Activated CD4-positive, alpha-beta T cell treated with anti-CD3 and anti-CD28 coated beads, Interleukin-2, amount 10 ng/mL, durations not matched to agents 7 days and 5 days (primary cell): Measurements from ENCODE around the gene BRPF3. TPM values are rescaled to one million over a fixed set of nuclear protein-coding genes. Genes with fewer than 3 reads are reported as not detected.

Source experiments
- CTCF ChIA-PET: fragments of 350-600 bp; sonication (Branson Sonifier 250); formaldehyde crosslinking; loops from one replicate; lab custom pipeline; 2021; ENCODE audit warnings: antibody characterized with exemption; lab: Charles Lee
- POLR2A ChIA-PET: fragments of 350-600 bp; sonication (Branson Sonifier 250); formaldehyde crosslinking; loops from one replicate; lab custom pipeline; 2021; ENCODE audit warnings: antibody characterized with exemption; lab: Charles Lee
- DNase-seq: peaks from one replicate; pipeline ENCODE4 v3.0.0-alpha.2; 2020
- H3K27ac Mint-ChIP-seq: one replicate; pipeline ENCODE4 v1.8.0; 2021; ENCODE audit warnings: mild to moderate bottlenecking, moderate library complexity, mixed read lengths
- H3K27me3 Mint-ChIP-seq: one replicate; pipeline ENCODE4 v1.8.0; 2021; ENCODE audit warnings: mixed read lengths
- H3K36me3 Mint-ChIP-seq: one replicate; pipeline ENCODE4 v1.8.0; 2021; ENCODE audit warnings: low read depth, mixed read lengths
- H3K4me1 Mint-ChIP-seq: one replicate; pipeline ENCODE4 v1.8.0; 2021; ENCODE audit warnings: mixed read lengths
- H3K4me3 Mint-ChIP-seq: one replicate; pipeline ENCODE4 v1.8.0; 2021; ENCODE audit warnings: mild to moderate bottlenecking, moderate library complexity, mixed read lengths
- H3K9me3 Mint-ChIP-seq: one replicate; pipeline ENCODE4 v1.8.0; 2021; ENCODE audit warnings: mixed read lengths
- total RNA-seq, 2 experiments: library from RNA; stranded (reverse); gene quantifications; one replicate each; pipeline ENCODE4 v1.2.3, GENCODE V29; 2021

BRPF3 gene
- total RNA-seq, 2 experiments from 2014 or later = 18.5 to 24.1 TPM

DNA sequence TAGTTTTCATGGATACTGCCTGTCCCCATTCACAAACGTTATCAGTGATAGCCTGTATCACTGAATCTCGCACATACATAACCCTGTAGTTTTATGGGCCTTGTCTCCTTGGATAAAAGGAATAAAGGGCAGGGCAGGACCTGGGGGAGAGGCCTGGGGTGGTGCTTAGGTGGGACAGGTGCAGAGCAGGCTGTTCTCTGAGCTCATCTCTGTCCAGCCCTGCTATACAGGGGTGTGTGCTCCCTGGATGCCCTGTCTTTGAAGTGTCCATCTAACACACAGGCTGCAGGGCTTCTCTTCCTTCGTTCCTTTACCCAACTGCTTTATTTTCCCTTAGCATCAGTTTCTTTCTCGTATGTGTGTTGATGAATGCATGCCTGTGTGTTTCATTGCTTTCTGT lies 26.4 kb downstream of the BRPF3 start:
- H3K36me3 Mint-ChIP-seq = peaks cover 35% of the 10 kb centered on the region
- H3K9me3 Mint-ChIP-seq = no peaks in the 10 kb centered on the region
- no peak overlapping the region for H3K4me3 Mint-ChIP-seq
- ChIA-PET POLR2A (no interaction called here), CTCF (no interaction called here)
- H3K4me1 Mint-ChIP-seq = peaks cover 3% of the 10 kb centered on the region
- H3K27ac Mint-ChIP-seq = no peak overlapping the region
- DNase-seq = no peak
- no peaks in the 10 kb centered on the region for H3K27me3 Mint-ChIP-seq

DNA sequence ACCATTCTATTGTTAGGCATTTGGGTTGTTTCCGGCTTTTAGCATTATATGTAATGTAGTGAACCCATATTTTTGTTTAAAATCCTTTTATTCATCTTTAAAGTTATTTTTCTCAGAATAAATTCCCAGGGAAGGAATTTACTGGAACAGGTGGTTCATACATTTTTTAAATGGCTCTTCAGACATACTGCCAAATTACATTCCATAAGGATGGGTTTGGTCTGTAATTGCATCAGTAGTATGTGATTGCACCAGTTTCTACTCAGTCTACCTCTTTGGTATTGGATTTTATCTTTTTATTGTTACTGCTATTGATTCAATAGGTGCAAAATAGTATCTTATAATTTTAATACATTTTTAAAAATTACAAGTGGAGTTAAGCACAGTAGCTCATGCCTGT lies 27.2 kb downstream of the BRPF3 start:
- POLR2A ChIA-PET = no interaction called here

DNA sequence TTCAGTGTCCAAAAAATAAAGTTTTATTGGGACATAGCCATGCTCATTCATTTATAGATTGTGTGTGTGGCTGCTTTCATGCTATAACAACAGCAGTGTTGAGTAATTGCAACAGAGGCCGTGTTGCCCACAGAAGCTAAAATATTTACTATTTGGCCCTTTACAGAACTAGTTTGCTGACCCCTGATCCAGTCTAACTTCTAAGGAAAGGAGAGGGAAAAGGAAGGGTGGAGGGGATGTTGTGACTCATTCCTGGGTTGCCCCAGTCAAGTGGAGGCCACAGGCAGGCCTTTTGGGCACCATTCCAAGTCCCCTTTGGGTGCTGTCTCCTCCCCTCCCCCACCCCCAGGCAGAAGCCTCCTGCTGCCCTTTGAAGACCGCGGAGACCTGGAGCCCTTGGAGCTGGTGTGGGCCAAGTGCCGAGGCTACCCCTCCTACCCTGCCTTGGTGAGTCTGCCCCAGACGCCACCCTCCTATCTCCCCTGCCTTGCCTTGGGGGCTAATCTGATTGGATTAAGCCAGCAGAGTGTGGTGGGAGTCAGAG lies 28.4 kb downstream of the BRPF3 start:
- H3K27me3 Mint-ChIP-seq = no peaks in the 10 kb centered on the region
- ChIA-PET POLR2A (interaction anchor here (0.6 kb wide), 1 partner anchor 262 kb away, joined by 3 read pairs; no protein-coding TSS in a partner anchor), CTCF (no interaction called here)
- no peaks in the 10 kb centered on the region for H3K9me3 Mint-ChIP-seq
- H3K36me3 Mint-ChIP-seq = peaks cover 31% of the 10 kb centered on the region
- H3K27ac Mint-ChIP-seq = no peak overlapping the region
- no peak for DNase-seq
- no peak overlapping the region for H3K4me3 Mint-ChIP-seq
- H3K4me1 Mint-ChIP-seq = peaks cover 3% of the 10 kb centered on the region

More for the DNA sequence above, 27.2 kb downstream of the BRPF3 start:
- CTCF ChIA-PET = no interaction called here
- H3K4me1 Mint-ChIP-seq = peaks cover 3% of the 10 kb centered on the region
- no peak overlapping the region for H3K27ac Mint-ChIP-seq
- H3K36me3 Mint-ChIP-seq = peaks cover 32% of the 10 kb centered on the region
- no peak overlapping the region for H3K4me3 Mint-ChIP-seq
- DNase-seq = no peak
- no peaks in the 10 kb centered on the region for H3K9me3 Mint-ChIP-seq
- H3K27me3 Mint-ChIP-seq = no peaks in the 10 kb centered on the region

DNA sequence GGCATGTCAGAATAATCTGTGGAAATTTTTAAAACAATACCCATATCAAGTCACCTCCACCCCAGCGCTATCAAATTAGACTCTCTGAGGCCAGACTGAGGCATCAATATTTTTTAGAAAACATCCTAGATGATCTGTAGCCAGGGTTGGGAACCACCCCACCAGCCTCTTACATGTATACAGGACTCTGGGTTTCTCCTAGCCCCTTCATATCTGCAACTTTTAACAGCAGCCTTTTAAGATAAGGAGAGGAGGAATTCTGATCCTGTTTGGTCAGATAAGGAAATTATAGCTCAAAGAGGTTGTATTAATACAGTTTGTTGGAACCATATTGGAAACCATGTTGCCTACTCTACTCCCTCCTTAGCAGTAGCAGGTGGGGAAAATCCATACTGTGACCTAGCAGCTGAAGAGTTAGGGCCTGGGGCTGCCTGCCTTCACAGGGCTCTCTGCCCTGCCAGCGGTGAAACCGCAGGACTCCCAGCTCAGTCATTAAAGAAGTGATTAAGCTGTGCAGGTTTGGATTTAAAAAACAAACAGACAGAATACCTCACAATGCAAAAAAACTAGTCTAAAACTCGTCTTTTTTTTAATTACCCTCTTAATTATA lies 30.0 kb downstream of the BRPF3 start:
- no peak overlapping the region for H3K27ac Mint-ChIP-seq
- peaks cover 40% of the 10 kb centered on the region for H3K36me3 Mint-ChIP-seq
- no peak for DNase-seq
- H3K9me3 Mint-ChIP-seq = no peaks in the 10 kb centered on the region
- ChIA-PET POLR2A (no interaction called here), CTCF (interaction anchor here (0.8 to 1.1 kb wide), 3 partner anchors 11 to 18 kb away, joined by 3 to 5 read pairs (median 3); no protein-coding TSS in a partner anchor)
- H3K27me3 Mint-ChIP-seq = no peaks in the 10 kb centered on the region
- H3K4me1 Mint-ChIP-seq = peaks cover 3% of the 10 kb centered on the region
- no peak overlapping the region for H3K4me3 Mint-ChIP-seq

DNA sequence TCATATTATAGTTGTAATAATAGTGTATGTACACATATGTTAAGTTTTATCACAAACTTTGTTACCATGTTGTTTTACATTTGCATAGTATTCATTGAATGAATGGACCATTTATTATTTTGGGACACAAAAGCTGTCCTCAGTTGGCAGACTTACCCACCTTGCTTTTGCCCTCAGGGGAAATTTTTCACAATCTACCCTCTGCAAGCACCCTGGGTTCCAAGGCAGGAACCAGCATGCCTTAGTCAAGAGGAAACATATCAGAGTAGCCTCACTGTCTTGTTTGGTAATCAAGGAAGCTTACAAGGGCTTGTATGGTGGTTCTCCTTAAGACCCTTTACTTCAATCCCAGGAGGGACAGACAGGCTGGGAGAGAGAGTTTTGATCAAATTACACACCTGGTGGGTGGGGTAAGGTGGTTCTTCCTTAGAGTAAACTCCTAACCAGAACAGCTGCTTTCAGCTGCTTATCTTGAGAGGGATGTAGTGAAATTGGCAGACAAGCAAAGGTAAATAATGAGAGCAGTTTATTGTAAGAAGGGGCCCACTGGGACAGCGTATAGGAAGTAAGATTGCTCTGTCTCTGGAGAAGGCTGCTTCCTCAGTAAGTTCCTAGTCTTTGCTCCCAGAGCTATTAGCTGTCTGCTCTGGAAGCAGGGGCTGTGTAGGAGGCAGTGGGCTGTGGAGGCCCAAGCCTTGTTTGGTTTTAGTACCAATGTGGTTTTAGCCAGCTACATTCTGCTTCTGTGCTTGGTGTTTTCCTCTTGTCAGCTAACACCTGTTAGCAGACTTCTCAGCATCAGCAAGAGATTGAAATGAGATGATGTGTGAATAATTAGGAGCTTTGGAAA lies 31.1 kb downstream of the BRPF3 start:
- CTCF ChIA-PET = interaction anchor here (0.6 to 1.5 kb wide), 5 partner anchors 11 to 431 kb away, joined by 3 to 5 read pairs (median 3); no protein-coding TSS in a partner anchor
- no peaks in the 10 kb centered on the region for H3K9me3 Mint-ChIP-seq
- DNase-seq = no peak
- H3K36me3 Mint-ChIP-seq = peaks cover 42% of the 10 kb centered on the region
- POLR2A ChIA-PET = no interaction called here
- no peak overlapping the region for H3K4me3 Mint-ChIP-seq
- peaks cover 3% of the 10 kb centered on the region for H3K4me1 Mint-ChIP-seq
- no peak overlapping the region for H3K27ac Mint-ChIP-seq
- no peaks in the 10 kb centered on the region for H3K27me3 Mint-ChIP-seq

DNA sequence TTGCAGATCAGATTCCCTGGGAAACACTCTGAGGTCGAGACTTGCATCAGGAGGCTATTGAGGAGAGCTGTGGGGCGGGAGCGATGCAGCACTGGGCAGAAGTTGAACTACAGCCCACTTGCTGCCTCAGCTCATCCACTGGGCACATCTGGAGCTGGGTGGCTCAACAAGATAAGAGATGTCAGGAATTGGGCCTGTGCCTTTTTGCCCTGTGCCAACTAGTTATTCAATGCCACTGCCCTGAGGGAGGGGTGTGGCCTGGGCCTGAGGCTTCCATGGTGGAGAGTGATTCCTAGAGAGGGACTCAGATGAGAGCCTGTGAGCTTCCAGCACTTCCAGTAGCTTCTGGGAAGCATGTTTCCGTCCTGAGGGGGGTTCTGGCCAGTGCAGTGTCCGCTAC lies 32.7 kb downstream of the BRPF3 start:
- POLR2A ChIA-PET = no interaction called here
- Mint-ChIP-seq H3K9me3 (no peaks in the 10 kb centered on the region), H3K36me3 (peaks cover 31% of the 10 kb centered on the region), H3K4me3 (no peak overlapping the region), H3K27ac (no peak overlapping the region), H3K27me3 (no peaks in the 10 kb centered on the region), H3K4me1 (peaks cover 4% of the 10 kb centered on the region)
- DNase-seq = no peak
- CTCF ChIA-PET = interaction anchor here (1.0 to 1.5 kb wide), 2 partner anchors 14 to 22 kb away, joined by 3 to 5 read pairs; no protein-coding TSS in a partner anchor

DNA sequence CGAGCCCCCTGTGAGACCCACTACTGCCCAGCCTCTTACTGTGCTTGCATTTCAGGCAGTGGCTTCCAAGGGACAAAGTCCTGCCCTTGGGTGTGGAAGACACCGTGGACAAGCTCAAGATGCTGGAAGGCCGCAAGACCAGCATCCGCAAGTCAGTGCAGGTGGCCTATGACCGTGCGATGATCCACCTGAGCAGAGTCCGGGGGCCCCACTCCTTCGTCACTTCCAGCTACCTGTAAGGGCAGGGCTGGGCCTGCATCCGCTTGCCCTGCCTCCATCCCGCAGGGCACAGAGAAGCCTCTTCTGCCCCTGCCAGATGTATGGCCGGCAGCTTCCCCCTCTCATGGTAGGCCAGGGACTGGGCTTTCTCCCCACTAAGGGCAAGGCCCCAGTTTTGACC lies 33.8 kb downstream of the BRPF3 start:
- H3K27me3 Mint-ChIP-seq = no peaks in the 10 kb centered on the region
- no peaks in the 10 kb centered on the region for H3K9me3 Mint-ChIP-seq
- H3K4me3 Mint-ChIP-seq = no peak overlapping the region
- no peak for DNase-seq
- H3K36me3 Mint-ChIP-seq = peaks cover 27% of the 10 kb centered on the region
- ChIA-PET CTCF (interaction anchor here (1.3 kb wide), 1 partner anchor 14 kb away, joined by 4 read pairs; no protein-coding TSS in a partner anchor), POLR2A (no interaction called here)
- H3K4me1 Mint-ChIP-seq = peaks cover 12% of the 10 kb centered on the region
- no peak overlapping the region for H3K27ac Mint-ChIP-seq

DNA sequence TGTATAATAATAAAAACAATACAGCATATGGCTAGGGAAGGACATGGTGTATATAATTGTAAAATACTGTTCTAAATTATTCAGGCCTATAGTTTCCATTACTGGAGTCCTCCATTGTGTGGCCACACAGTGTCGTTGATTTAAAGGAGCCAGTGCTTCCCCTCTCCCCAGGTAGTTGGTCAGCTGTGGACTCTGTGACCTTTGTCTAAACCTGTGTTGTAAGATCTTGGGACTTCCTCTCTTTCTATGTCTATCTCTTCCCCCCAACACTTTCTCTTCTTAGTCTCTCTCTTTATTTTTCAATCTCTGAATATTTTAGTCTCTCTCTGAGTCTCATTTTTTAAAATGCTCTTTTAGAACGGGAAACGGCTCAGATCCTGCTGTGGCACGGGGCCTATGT lies 35.6 kb downstream of the BRPF3 start:
- peaks cover 20% of the 10 kb centered on the region for H3K36me3 Mint-ChIP-seq
- no peaks in the 10 kb centered on the region for H3K27me3 Mint-ChIP-seq
- no peak overlapping the region for H3K4me3 Mint-ChIP-seq
- H3K4me1 Mint-ChIP-seq = peaks cover 16% of the 10 kb centered on the region
- DNase-seq = no peak
- ChIA-PET CTCF (interaction anchor here (0.7 kb wide), 1 partner anchor 70 kb away, joined by 3 read pairs; no protein-coding TSS in a partner anchor), POLR2A (no interaction called here)
- H3K9me3 Mint-ChIP-seq = no peaks in the 10 kb centered on the region
- H3K27ac Mint-ChIP-seq = no peak overlapping the region

DNA sequence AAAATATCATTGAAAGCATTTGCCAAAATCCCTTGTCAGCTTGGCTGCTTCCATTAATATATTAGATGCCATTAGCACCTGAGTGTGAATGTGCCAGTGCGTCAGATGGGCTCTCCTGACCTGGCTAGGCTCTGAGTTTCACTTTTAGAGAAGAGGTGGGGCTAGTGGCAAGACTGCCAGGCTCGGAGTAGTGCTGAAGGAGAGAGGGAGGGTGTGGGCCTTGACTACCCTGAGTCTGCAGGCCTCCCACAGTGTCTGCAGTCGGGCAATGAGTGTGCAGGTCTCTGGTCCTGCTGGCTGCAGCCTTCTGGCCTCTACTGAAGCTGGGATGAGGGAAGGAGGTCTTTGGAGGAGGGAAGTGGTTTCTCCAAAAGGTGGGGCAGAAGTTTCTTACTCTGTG lies 38.8 kb downstream of the BRPF3 start:
- peaks cover 13% of the 10 kb centered on the region for H3K4me1 Mint-ChIP-seq
- no peaks in the 10 kb centered on the region for H3K9me3 Mint-ChIP-seq
- POLR2A ChIA-PET = no interaction called here
- DNase-seq = no peak
- CTCF ChIA-PET = interaction anchor here (1.1 kb wide), 1 partner anchor 40 kb away, joined by 3 read pairs; no protein-coding TSS in a partner anchor
- H3K27ac Mint-ChIP-seq = peak overlapping the region; percentile 48
- peaks cover 15% of the 10 kb centered on the region for H3K36me3 Mint-ChIP-seq
- H3K27me3 Mint-ChIP-seq = no peaks in the 10 kb centered on the region
- no peak overlapping the region for H3K4me3 Mint-ChIP-seq

DNA sequence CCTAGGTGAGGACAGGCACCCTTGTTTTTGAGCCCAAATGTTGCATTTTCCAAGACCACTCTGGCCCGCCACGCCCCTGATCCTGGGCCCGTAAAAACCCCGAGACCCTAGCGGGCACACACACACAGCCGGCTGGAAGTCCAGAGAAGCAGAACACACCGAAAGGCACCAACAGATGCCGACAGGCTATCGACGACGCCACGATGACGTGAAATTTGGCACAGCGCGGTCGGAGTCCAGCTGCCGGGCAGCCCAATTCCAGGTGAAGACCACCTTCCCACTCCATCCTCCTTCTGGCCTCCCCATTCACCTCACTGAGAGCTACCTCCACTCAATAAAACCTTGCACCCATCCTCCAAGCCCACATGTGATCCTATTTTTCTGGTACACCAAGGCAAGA lies 39.3 kb downstream of the BRPF3 start:
- ChIA-PET CTCF (interaction anchor here (1.1 kb wide), 1 partner anchor 40 kb away, joined by 3 read pairs; no protein-coding TSS in a partner anchor), POLR2A (no interaction called here)
- Mint-ChIP-seq H3K27ac (no peak overlapping the region), H3K4me1 (peaks cover 13% of the 10 kb centered on the region), H3K27me3 (no peaks in the 10 kb centered on the region), H3K4me3 (no peak overlapping the region), H3K36me3 (peaks cover 10% of the 10 kb centered on the region), H3K9me3 (no peaks in the 10 kb centered on the region)
- no peak for DNase-seq

DNA sequence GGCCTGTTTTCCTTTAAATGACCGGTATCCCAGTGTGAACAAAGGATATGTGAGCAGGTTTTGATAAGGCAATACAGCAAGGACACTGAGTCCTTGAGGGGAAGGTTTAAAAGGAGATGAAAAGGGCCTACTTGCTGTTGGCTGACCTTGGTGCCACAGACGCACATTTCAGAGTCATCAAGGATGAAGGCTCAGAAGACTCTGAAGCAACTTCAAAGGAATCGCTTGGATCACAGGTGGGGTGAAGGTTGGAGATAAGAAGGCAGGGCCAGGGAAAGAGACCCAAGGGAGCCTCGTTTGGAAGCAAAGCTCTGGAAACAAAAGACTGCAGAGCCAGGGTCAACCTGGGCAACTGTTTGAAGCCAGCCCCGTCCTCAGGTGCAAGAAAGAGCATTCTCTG lies 43.2 kb downstream of the BRPF3 start:
- Mint-ChIP-seq H3K9me3 (no peaks in the 10 kb centered on the region), H3K4me3 (no peak overlapping the region)

DNA sequence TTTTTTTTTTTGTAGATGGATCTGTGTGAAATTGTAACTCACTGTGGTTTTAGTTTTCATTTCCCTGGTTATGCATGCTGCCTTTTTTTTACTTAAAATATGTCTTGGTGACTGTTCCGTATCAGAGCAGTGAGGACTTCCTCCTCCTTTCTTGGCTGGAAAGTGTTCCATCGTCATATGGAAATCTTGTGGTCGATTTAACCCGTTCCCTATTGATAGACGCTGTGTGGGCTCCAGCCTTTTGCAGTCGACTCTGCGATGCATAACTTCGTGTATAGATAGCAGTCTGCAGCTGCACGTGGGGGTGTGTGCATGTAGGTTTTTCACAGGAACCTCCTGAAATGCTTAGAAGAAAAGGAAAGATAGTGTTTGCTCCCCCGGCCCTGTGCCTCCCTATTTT lies 45.2 kb downstream of the BRPF3 start:
- no peak for DNase-seq
- Mint-ChIP-seq H3K27ac (no peak overlapping the region), H3K4me3 (no peak overlapping the region), H3K27me3 (peaks cover 19% of the 10 kb centered on the region), H3K36me3 (no peaks in the 10 kb centered on the region), H3K9me3 (no peaks in the 10 kb centered on the region), H3K4me1 (peaks cover 15% of the 10 kb centered on the region)
- ChIA-PET CTCF (interaction anchor here (1.0 kb wide), 1 partner anchor 54 kb away, joined by 3 read pairs; no protein-coding TSS in a partner anchor), POLR2A (no interaction called here)

More for the DNA sequence above, 43.2 kb downstream of the BRPF3 start:
- ChIA-PET CTCF (no interaction called here), POLR2A (no interaction called here)
- Mint-ChIP-seq H3K4me1 (peaks cover 16% of the 10 kb centered on the region), H3K27me3 (peaks cover 18% of the 10 kb centered on the region), H3K36me3 (no peaks in the 10 kb centered on the region), H3K27ac (no peak overlapping the region)
- DNase-seq = no peak
